GM12878 (cell line): ENCODE results near the gene ARHGAP26. TPM values are rescaled to one million over a fixed set of nuclear protein-coding genes. Genes with fewer than 3 reads are reported as not detected.
A peak's percentile ranks its signal among the peaks of the same experiment; 100 is the strongest.

ENCODE experiments used
- BHLHE40 ChIP-seq, 2 experiments: fragments of 450-650 bp in 1 of 2; IDR thresholded peaks; 2 replicates each; pipeline ENCODE4 v1.6.1; 2011 to 2017; ENCODE audit warnings: low read depth in 2 of 2, borderline replicate concordance in 1 of 2, improper control_type of control experiment in 1 of 2, low read length in 1 of 2, mild to moderate bottlenecking in 1 of 2
- DPF2 ChIP-seq: fragments of 450-650 bp; IDR thresholded peaks from 2 replicates; pipeline ENCODE4 v1.6.1; 2017; ENCODE audit warnings: mild to moderate bottlenecking
- HDAC6 ChIP-seq: fragments of 200-600 bp; sonication (generic); IDR thresholded peaks from one replicate; pipeline ENCODE4 v1.8.0; 2017; ENCODE audit warnings: antibody characterized with exemption; ENCODE audit not compliant: unreplicated experiment
- IKZF2 ChIP-seq, 2 experiments: fragments of 450-650 bp; IDR thresholded peaks; 2 replicates each; pipeline ENCODE4 v1.6.1; 2017; ENCODE audit warnings: mild to moderate bottlenecking in 2 of 2, moderate library complexity in 2 of 2
- MYB ChIP-seq: fragments of 150-350 bp; IDR thresholded peaks from 2 replicates; pipeline ENCODE4 v1.6.1; 2014; ENCODE audit warnings: mild to moderate bottlenecking, low read depth, low read length, borderline replicate concordance
- RBBP5 ChIP-seq: fragments of 200-600 bp; sonication (generic); conservative IDR thresholded peaks from 2 replicates; pipeline ENCODE4 v1.6.1; 2016
- REST ChIP-seq: IDR thresholded peaks from 2 replicates; pipeline ENCODE4 v1.6.1; 2012; ENCODE audit warnings: mild to moderate bottlenecking, low read depth, low read length
- RUNX3 ChIP-seq: IDR thresholded peaks from 2 replicates; pipeline ENCODE4 v1.6.1; 2012; ENCODE audit warnings: low read length, inconsistent platforms
- SPI1 ChIP-seq: IDR thresholded peaks from 2 replicates; pipeline ENCODE4 v1.6.1; 2011; ENCODE audit warnings: low read depth, mild to moderate bottlenecking, low read length, moderate library complexity, borderline replicate concordance; ENCODE audit not compliant: insufficient read depth
- SUZ12 ChIP-seq: fragments of 200-600 bp; sonication (generic); IDR thresholded peaks from one replicate; pipeline ENCODE4 v1.6.1; 2018; ENCODE audit warnings: antibody characterized with exemption, mild to moderate bottlenecking; ENCODE audit not compliant: unreplicated experiment
- TCF3 ChIP-seq: IDR thresholded peaks from 2 replicates; pipeline ENCODE4 v1.6.1; 2012; ENCODE audit warnings: low read depth, mild to moderate bottlenecking, low read length, borderline replicate concordance; ENCODE audit not compliant: insufficient read depth
- ZBTB40 ChIP-seq: fragments of 450-650 bp; IDR thresholded peaks from 2 replicates; pipeline ENCODE4 v1.6.1; 2016; ENCODE audit warnings: mild to moderate bottlenecking, moderate library complexity, borderline replicate concordance
- ZNF24 ChIP-seq: fragments of 450-650 bp; IDR thresholded peaks from 2 replicates; pipeline ENCODE4 v1.6.1; 2017; ENCODE audit warnings: antibody characterized with exemption, mild to moderate bottlenecking
- polyA plus RNA-seq, 11 experiments: library from polyadenylated mRNA; depleted of rRNA in 4 of 11; unstranded in 6 of 11; stranded (reverse) in 5 of 11; fragments of >200 nt; fragmentation: Nextera tagmentation in 4 of 11; fragmentation: Illumina TruSeq in 1 of 11; extraction: Ambion mirVana in 4 of 11; extraction: Trizol in 1 of 11; gene quantifications; 1 replicate in 1 of 11; 2 replicates in 10 of 11; pipeline versions ENCODE4 v1.2.1 to v1.2.3, GENCODE V29; 2011 to 2016; ENCODE audit warnings: inconsistent platforms in 2 of 11, missing spikeins in 2 of 11, low read depth in 1 of 11
- total RNA-seq, 4 experiments: library from RNA; depleted of rRNA in 3 of 4; stranded (reverse); fragments of >200 nt in 3 of 4; fragmentation: Illumina TruSeq in 1 of 4; extraction: Trizol in 1 of 4; gene quantifications; 2 replicates each; pipeline versions ENCODE4 v1.2.1 to v1.2.3, GENCODE V29; 2013 to 2021

ARHGAP26 gene
- total and polyA plus RNA-seq, 10 of the 15 experiments (the other 5 are each of a cell fraction or from before 2014, with no cell fraction given) = 9.4 to 41.5 (median 19.3) TPM

GRCh38 chr5:143021595-143021994 lies 251.4 kb downstream of the ARHGAP26 start (continued):
- no peak for TF ChIP-seq REST
- TF ChIP-seq ZBTB40 = no peak
- TF ChIP-seq RBBP5 = no peak
- TF ChIP-seq RUNX3 = peak; percentile 35; the same call in 1 of the 2 replicates
- TF ChIP-seq DPF2 = no peak
- 0 out of 4 replicates have a peak, but pooled peaks of 1 of the 2 experiments have one; percentile 15 for TF ChIP-seq BHLHE40 (IDR thresholded peaks at IDR 0.05; ENCODE audit: borderline replicate concordance in 1 of 2, low read depth in 2 of 2, low read length in 1 of 2)
- TF ChIP-seq MYB = no peak
- 0 out of 2 replicates have a peak, but pooled peaks have one; percentile 12 for TF ChIP-seq SPI1
- 0 out of 2 replicates have a peak, but pooled peaks have one; percentile 17 for TF ChIP-seq ZNF24
- no peak for TF ChIP-seq SUZ12
- 0 out of 2 replicates have a peak, but pooled peaks have one; percentile 14 for TF ChIP-seq TCF3
- peak; percentile 61 to 63; a peak in 3 of 4 replicates for TF ChIP-seq IKZF2 (IDR thresholded peaks at IDR 0.05)
- TF ChIP-seq HDAC6 = no peak
